Gastrocnemius medialis (tissue), 4 donors: Measurements from ENCODE around the gene PGM2L1. TPM values are rescaled to one million over a fixed set of nuclear protein-coding genes. Genes with fewer than 3 reads are reported as not detected.

Experiments used
- ATAC-seq, 2 donors: fragments of 150-250 bp; one replicate each; pipeline ENCODE4 v1.9.1; 2016
- DNase-seq, 2 donors: peaks; one replicate each; pipeline ENCODE4 v3.0.0-alpha.2; 2019
- H3K27ac ChIP-seq, 4 donors: fragments of 200-600 bp; sonication (generic); 1 replicate in 1 of 4; 2 replicates in 3 of 4; pipeline ENCODE4 v1.5.1; 2016 to 2018; ENCODE audit warnings: mild to moderate bottlenecking in 2 of 4, moderate library complexity in 1 of 4
- H3K27me3 ChIP-seq, 3 donors: fragments of 200-600 bp; sonication (generic) in 2 of 3; 1 replicate in 1 of 3; 2 replicates in 2 of 3; pipeline versions ENCODE4 v1.5.1 to v1.6.0; 2016 to 2019; ENCODE audit warnings: mild to moderate bottlenecking in 1 of 3, moderate library complexity in 1 of 3
- H3K36me3 ChIP-seq, 2 donors: fragments of 200-600 bp; sonication (generic) in 1 of 2; one replicate each; pipeline ENCODE4 v1.5.1; 2017 to 2018
- H3K4me1 ChIP-seq, 2 donors: fragments of 200-600 bp; sonication (generic) in 1 of 2; one replicate each; pipeline ENCODE4 v1.5.1; 2016 to 2017; ENCODE audit warnings: mild to moderate bottlenecking in 2 of 2
- H3K4me3 ChIP-seq, 4 donors: fragments of 200-600 bp; sonication (generic) in 3 of 4; 1 replicate in 1 of 4; 2 replicates in 3 of 4; pipeline ENCODE4 v1.5.1; 2016 to 2019; ENCODE audit warnings: mild to moderate bottlenecking in 2 of 4
- H3K9me3 ChIP-seq, 3 donors: fragments of 200-600 bp; sonication (generic) in 2 of 3; 1 replicate in 1 of 3; 2 replicates in 2 of 3; pipeline ENCODE4 v1.5.1; 2016 to 2019
- POLR2A ChIP-seq, 2 donors: fragments of 450-650 bp; IDR thresholded peaks; one replicate each; pipeline ENCODE4 v1.6.1; 2017; ENCODE audit warnings: antibody characterized with exemption in 2 of 2, mild to moderate bottlenecking in 2 of 2, moderate library complexity in 2 of 2
- in situ Hi-C, 4 donors: fragments of 200-750 bp; cut with MboI; loops; one replicate each; pipeline versions ENCODE4 v1.15.0 to v1.8.0; 2017; ENCODE audit warnings: low sequenced_read_pairs in 4 of 4
- intact Hi-C: fragments of 100-400 bp; cut with DNase I; formaldehyde crosslinking; loops from one replicate; pipeline ENCODE4 v1.15.1; 2023; ENCODE audit warnings: low total_unique reads
- total RNA-seq, 4 donors: library from RNA; depleted of rRNA; stranded (reverse); fragments of >200 nt; gene quantifications; one replicate each; pipeline versions ENCODE4 v1.1.0 to v1.2.3, GENCODE V29; 2016
- TF ChIP-seq, protein P1 (sequence below), 5 experiments: fragments of 450-650 bp in 3 of 5; fragments of 200-600 bp in 2 of 5; sonication (generic) in 2 of 5; IDR thresholded peaks in 4 of 5; conservative IDR thresholded peaks in 1 of 5; 1 replicate in 4 of 5; 2 replicates in 1 of 5; pipeline ENCODE4 v1.5.1; 2016 to 2019; ENCODE audit warnings: antibody characterized with exemption in 5 of 5, mild to moderate bottlenecking in 3 of 5, moderate library complexity in 3 of 5

The PGM2L1 gene
- total RNA-seq, 4 donors from 2014 or later = 3.7 to 9.7 (median 7.9) TPM

DNA sequence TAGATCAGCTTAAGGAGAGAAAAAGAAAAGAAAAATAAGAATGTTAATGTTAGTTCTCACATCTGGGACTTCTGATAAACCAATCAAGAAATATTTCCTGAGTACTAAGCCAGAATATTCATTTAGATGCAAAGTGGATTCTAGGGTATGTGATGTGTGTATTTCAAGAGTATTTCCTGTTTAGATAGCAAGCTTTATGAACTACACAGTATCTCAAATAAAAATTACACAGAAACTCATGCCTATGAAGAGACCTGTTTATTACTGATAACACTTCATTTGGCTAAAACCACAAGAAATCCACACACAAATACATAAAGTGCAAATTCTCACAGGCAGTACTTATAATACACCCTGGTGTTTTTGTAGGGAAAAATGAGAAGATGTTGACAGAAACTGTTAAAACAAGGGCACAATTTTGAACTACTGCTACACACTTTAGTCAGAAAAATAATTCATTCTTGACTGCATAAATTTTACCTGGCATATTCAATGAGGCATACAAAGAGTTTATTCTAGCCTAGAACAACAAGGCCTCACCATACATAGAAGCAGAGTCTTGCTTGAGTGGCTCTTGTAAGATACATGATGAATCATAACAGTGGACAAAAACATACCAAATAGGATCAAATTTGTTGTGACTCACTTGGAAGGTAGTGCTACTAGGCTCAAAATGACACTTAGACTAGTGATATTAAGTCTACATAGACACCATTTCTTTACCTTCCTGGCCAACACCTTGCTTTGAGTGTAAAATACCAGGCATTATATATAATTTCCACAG is 68.0 kb downstream of the PGM2L1 start:
- no peaks in the 10 kb centered on the region for H3K27me3 ChIP-seq
- H3K4me1 ChIP-seq = peaks cover 12 to 20% of the 10 kb centered on the region in 2 donors
- no peak for ATAC-seq
- TF ChIP-seq, protein P1, sequence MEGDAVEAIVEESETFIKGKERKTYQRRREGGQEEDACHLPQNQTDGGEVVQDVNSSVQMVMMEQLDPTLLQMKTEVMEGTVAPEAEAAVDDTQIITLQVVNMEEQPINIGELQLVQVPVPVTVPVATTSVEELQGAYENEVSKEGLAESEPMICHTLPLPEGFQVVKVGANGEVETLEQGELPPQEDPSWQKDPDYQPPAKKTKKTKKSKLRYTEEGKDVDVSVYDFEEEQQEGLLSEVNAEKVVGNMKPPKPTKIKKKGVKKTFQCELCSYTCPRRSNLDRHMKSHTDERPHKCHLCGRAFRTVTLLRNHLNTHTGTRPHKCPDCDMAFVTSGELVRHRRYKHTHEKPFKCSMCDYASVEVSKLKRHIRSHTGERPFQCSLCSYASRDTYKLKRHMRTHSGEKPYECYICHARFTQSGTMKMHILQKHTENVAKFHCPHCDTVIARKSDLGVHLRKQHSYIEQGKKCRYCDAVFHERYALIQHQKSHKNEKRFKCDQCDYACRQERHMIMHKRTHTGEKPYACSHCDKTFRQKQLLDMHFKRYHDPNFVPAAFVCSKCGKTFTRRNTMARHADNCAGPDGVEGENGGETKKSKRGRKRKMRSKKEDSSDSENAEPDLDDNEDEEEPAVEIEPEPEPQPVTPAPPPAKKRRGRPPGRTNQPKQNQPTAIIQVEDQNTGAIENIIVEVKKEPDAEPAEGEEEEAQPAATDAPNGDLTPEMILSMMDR (IDR thresholded peaks at IDR 0.05 in 4 of 5, conservative IDR thresholded peaks at IDR 0.05 in 1 of 5) = no peak
- no peak for TF ChIP-seq POLR2A (IDR thresholded peaks at IDR 0.05)
- DNase-seq = no peak
- H3K9me3 ChIP-seq = no peaks in the 10 kb centered on the region
- H3K27ac ChIP-seq = no peak overlapping the region
- in situ Hi-C loops = no loop called here
- no peak overlapping the region for H3K4me3 ChIP-seq
- H3K36me3 ChIP-seq = no peaks in the 10 kb centered on the region
- intact Hi-C loops = no loop called here

DNA sequence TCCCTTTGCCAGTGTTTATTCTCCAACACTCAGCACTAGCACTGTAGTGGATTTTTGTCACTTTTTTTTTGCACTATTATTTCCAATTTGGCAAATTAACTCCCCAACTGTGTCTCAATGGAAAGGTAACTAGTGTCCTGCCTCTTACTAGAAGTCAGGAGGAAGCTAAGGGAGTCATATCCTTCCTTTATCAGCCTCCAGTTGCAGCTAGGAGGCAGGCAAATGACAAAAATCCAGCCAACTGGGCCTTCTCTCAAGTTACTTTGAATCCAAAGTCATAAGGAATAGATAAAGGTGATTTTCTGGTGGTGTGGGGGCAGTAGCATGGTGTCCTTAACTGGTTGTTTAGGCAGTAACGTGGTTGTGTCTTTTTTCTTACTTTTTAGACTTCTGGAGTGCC is 71.2 kb downstream of the PGM2L1 start:
- TF ChIP-seq, protein P1 (IDR thresholded peaks at IDR 0.05 in 4 of 5, conservative IDR thresholded peaks at IDR 0.05 in 1 of 5) = no peak
- TF ChIP-seq POLR2A (IDR thresholded peaks at IDR 0.05) = no peak
- DNase-seq = no peak
- Histone ChIP-seq H3K36me3 (no peaks in the 10 kb centered on the region), H3K27me3 (no peaks in the 10 kb centered on the region), H3K4me3 (no peak overlapping the region), H3K9me3 (no peaks in the 10 kb centered on the region), H3K27ac (peak overlapping the region in 1 of 4 donors; percentile 93), H3K4me1 (peaks cover 25 to 40% of the 10 kb centered on the region in 2 donors)
- intact Hi-C loops = loop anchor here (5.0 kb wide), 1 partner anchor 70 kb away; the partner anchor contains the start of gene PGM2L1
- ATAC-seq = no peak
- in situ Hi-C loops = no loop called here

DNA sequence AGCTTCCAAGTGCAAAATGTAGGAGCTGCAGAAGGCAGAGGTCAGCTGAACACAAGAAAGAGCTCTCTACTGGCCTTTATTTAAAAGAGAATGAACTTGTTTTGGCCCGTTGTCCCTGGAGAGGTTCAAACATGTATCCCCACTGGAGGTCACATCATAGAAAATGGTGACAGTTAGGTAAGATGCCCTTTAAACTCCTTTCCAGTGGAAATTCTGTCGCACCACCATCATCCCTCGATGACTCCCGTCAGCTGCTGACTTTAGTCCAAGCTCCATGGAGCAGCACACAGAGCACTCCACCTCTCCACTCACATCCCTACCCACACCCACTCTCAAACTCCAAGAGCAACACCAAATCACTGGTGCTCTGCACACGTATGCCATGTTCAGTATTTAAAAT is 71.6 kb downstream of the PGM2L1 start:
- in situ Hi-C loops (no loop called here), intact Hi-C loops (loop anchor here (5.0 kb wide), 1 partner anchor 71 kb away; the partner anchor contains the start of gene PGM2L1)
- TF ChIP-seq, protein P1 (IDR thresholded peaks at IDR 0.05 in 4 of 5, conservative IDR thresholded peaks at IDR 0.05 in 1 of 5) = no peak
- no peak for TF ChIP-seq POLR2A (IDR thresholded peaks at IDR 0.05)
- ATAC-seq = no peak
- Histone ChIP-seq H3K27me3 (no peaks in the 10 kb centered on the region), H3K27ac (peak overlapping the region; percentile 84 to 93 (median 88)), H3K4me3 (no peak overlapping the region), H3K4me1 (peaks cover 29 to 44% of the 10 kb centered on the region in 2 donors), H3K36me3 (no peaks in the 10 kb centered on the region), H3K9me3 (no peaks in the 10 kb centered on the region)
- no peak for DNase-seq

DNA sequence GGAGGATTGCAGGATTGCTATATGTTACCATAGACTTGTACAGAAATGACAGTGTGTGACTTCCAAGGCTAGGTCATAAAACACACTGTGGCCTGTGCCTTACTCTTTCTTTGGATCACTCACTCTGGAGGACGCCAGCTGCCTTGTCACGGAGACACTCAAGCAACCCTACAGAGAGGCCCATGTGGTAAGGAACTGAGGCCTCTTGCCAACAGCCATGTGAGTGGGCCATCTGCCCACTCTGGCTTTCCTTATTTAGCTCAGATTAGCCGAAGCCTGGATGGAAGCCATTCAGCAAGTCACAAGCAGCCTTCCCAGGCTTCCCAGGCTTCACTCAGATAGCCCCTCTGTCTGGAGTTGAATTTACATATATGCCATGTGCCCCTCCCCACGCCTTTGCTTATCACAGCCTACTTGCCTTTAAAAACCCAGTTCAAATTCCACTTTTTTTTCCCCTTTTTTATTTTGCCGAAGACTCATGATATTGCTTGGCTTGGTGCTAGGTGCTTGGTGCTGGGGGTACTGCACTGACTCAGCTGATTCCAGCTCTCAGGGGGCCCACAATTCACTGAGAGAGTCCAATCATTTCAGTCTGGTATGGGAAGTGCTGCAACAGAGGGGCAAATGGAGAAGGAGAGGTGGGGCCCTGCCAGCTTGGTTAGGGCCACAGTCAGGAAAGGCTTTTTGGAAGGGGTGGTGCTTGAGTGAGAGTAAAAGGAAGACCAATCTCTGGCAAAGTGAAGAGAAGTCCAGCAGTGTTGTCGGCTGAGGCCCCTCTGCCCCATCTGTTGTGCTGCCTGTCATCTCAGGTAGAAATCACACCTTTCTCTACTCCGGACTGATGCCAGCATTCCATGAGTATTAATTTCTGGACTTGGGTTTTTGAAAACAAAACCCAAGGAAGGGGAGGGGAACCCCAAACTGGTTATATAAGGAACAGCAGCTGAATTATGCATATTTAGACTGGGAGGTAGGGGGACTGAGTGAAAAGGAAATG is 72.3 kb downstream of the PGM2L1 start:
- intact Hi-C loops = loop anchor here (1.0 to 5.0 kb wide), 2 partner anchors 15 to 71 kb away; partner anchors contain the start of genes P4HA3 and PGM2L1
- H3K27me3 ChIP-seq = no peaks in the 10 kb centered on the region
- TF ChIP-seq POLR2A (IDR thresholded peaks at IDR 0.05) = peak in 1 of 2 donors; percentile 15
- TF ChIP-seq, protein P1 (IDR thresholded peaks at IDR 0.05 in 4 of 5, conservative IDR thresholded peaks at IDR 0.05 in 1 of 5) = no peak
- peak overlapping the region; percentile 84 to 93 (median 88) for H3K27ac ChIP-seq
- in situ Hi-C loops = no loop called here
- ATAC-seq = peak; percentile 97
- no peaks in the 10 kb centered on the region for H3K9me3 ChIP-seq
- H3K36me3 ChIP-seq = no peaks in the 10 kb centered on the region
- no peak overlapping the region for H3K4me3 ChIP-seq
- DNase-seq = peak; percentile 93 to 99
- peaks cover 31 to 47% of the 10 kb centered on the region in 2 donors for H3K4me1 ChIP-seq
